A673 (cell line): ENCODE measurements around the gene ZNF121.
"Not testable (repeated sequence)": the region's sequence is repeated elsewhere in the genome, so short reads cannot be mapped to it uniquely, and the experiment has no call there.

Source experiments
- CTCF ChIP-seq: fragments of 300-800, 200-600 bp; sonication (generic); conservative IDR thresholded peaks from 2 replicates; pipeline ENCODE4 v1.5.1; 2017; ENCODE audit warnings: low read depth, mild to moderate bottlenecking, antibody characterized with exemption, low read length, moderate library complexity, mixed read lengths
- EZH2 ChIP-seq: fragments of 200-600 bp; sonication (generic); IDR thresholded peaks from 2 replicates; pipeline ENCODE4 v1.6.1; 2017; ENCODE audit warnings: borderline replicate concordance, low read depth, mild to moderate bottlenecking, mixed read lengths, antibody characterized with exemption, low read length; ENCODE audit not compliant: poor library complexity, severe bottlenecking

GRCh38 chr19:9541281-9541680 lies 43.0 kb downstream of the ZNF121 start:
- not testable (repeated sequence) for TF ChIP-seq CTCF, EZH2
